NCI-H1092 treated with DMSO at 0.1 percent for 48 hours (cell line): ENCODE measurements around the gene POU4F1.
A peak's percentile ranks its signal among the peaks of the same experiment; 100 is the strongest.
"Not testable (repeated sequence)": the region's sequence is repeated elsewhere in the genome, so short reads cannot be mapped to it uniquely, and the experiment has no call there.

Source experiments
- DNase-seq: peaks from one replicate; lab custom pipeline; 2025; lab: John Stamatoyannopoulos, UW

Gene POU4F1, protein sequence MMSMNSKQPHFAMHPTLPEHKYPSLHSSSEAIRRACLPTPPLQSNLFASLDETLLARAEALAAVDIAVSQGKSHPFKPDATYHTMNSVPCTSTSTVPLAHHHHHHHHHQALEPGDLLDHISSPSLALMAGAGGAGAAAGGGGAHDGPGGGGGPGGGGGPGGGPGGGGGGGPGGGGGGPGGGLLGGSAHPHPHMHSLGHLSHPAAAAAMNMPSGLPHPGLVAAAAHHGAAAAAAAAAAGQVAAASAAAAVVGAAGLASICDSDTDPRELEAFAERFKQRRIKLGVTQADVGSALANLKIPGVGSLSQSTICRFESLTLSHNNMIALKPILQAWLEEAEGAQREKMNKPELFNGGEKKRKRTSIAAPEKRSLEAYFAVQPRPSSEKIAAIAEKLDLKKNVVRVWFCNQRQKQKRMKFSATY

DNA sequence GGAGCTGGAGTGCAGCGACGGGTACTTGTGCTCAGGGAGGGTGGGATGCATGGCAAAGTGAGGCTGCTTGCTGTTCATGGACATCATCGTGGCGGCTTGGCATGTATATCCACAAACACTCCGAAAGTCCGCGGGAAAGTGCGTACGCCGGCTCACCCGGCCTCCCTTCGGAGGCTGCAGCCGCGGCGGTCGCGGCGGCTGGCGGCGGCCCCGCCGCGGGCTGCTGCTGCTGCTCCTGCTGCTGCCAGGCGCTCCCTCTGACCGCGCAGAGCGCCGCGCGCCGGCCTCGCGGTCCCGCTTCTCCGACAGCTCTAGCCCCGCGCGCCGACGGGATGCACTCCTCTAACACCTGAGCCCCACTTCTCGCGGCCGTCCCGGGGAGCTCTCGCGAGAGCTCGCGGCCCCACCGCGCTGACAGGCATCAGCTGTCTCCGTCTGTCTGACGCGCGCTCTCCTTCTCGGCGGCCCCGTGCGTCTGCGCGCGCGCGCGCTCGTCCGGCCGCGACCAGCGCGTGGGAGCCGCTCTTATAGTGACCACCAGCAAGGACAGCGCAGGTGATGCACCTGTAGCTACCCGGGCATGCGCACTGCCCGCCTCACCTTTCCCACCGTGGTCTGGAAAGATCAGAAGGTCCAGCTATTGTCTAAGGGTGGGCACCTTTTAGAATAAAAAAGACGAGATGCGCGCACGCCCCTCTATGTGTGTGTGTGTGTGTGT is at the start of gene POU4F1:
POU4F1 (minus strand) TSS at position 313 of the 718 bp plus-strand sequence; CDS start at position 87, 226 bp downstream.
- peak; percentile 97 for DNase-seq

DNA sequence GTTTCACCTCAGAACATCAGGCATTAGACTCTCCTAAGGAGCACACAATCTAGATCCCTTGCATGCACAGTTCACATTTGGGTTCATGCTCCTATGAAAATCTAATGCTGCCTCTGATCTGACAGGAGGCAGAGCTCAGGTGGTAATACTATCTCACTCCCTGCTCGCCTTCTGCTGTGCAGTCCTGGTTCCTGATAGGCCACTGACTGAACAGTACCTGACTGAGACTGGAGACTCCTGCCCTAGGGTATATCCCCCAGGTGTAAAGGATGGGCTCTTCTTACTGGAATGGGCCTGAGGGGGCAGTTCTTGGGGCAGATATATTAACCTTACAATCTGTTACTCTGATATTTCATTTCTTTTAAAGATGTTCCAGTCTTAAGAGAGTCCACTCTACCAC is 49.3 kb upstream of the POU4F1 start:
- DNase-seq: no peak

DNA sequence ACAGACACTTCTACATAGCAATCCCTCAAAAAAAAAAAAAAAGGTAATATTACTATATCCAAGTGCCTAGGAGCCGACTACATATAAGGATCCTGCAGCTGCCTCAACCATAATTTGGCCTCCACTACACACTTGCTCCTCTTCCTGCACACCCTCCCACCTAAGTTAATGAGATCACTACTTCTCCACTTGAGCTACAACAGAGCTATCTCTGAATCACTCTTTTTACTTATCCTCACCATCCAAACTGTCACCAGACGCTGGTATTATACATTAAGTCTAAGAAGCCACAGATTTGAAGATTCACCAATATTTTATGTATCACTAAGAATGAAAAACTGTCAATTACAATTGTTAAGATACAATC is 47.3 kb upstream of the POU4F1 start:
- DNase-seq: no peak

DNA sequence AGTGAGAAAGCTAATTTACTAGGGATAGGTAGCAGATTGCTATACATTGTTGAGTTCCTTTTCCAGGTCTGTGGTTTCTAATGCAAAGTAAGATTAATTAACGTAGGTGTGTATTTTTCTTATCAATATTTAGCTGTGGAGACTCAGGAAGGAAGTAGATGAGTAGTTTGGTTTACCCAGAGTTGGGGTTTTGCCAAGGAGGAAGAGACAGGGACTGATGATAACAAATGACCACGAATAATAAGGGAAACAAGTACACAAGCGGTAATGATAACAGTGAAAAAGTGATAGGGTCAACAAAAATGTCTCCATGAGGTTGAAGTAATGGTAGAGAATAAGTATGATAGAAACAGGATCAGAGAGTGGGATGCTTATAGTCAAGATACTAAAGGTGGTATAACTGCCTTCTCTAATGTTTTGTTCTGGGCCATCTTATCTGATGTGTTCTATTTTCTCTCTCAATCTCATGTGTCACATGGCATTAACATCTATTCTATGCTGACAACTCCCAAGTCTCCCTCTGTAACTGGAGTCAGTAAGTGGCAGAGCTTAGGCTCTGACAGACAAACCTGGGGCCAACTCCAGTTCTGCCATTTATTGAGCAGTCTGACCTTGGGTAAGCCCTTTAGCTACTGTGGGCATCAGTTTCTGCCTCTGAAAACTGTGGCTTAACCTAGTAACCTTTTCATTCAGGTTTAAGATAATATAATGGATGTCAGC is 46.8 kb upstream of the POU4F1 start:
- DNase-seq: no peak

DNA sequence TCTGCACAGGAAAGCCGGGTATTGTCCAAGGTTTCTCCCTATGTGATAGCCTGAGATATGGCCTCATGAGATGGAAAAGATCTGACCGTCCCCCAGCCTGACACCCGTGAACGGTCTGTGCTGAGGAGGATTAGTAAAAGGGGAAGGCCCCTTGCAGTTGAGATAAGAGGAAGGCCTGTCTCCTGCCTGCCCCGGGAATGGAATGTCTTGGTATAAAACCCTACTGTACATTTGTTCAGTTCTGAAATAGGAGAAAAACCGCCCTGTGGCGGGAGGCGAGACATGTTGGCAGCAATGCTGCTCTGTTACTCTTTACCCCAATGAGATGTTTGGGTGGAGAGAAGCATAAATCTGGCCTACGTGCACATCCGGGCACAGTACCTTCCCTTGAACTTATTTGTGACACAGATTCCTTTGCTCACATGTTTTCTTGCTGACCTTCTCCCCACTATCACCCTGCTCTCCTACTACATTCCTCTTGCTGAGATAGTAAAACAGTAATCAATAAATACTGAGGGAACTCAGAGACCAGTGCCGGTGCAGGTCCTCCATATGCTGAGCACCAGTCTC is 43.8 kb upstream of the POU4F1 start:
- not testable (repeated sequence) for DNase-seq

DNA sequence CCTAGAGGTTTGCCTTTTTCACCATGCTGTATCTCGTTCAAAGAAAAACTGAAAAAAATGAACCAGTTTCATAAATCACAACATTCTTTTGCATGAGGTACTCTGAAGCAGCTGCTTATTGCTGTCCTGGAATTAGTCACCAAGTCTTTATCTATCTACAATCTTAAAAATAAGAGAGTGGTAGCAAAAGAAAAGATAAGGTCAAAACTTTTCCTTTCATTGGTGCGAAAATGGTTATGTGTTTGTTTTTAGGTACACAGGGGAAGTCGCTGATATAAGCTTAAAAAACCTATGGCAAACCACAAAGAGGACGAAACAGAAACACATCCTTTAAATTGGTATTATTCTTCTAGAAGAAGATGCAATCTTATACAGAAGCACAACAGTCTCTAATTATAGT is 34.9 kb upstream of the POU4F1 start:
- no peak for DNase-seq

DNA sequence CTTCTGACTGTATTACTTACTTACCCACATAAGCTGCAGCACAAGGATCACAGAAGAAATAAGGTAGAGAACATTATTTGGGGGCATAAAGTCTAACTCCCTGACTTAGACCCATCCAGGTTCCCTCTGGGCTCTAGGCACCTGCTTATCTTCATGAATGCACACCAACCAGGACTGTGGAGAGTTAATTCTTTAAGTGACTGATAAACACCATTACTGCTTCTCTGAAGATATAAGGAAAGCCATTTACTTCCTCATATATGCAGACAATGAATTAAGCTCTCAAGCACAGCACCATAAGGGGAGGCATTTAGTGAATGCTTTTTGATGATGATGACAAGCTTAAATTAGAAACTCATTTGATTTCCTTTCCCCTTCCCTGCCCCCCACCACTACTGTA is 33.1 kb upstream of the POU4F1 start:
- no peak for DNase-seq

DNA sequence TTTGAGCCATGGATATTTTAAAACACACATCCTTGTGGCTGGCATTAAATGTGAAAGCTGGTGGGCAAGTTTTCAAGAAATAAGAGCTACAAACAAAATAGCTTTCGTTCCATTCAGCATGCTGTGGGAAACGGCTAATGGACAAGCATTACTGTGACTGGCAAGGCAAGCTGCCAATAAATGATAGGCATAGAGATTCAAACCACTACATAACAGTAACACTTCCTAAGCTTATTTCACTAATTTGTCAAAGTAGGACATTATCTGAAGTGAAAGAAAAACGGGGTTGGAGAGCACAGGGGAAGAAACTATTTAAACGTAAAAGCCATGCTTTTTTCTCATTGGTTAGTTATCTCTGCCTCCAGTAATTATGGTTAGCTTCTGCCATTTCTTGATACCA is 29.6 kb upstream of the POU4F1 start:
- no peak for DNase-seq

DNA sequence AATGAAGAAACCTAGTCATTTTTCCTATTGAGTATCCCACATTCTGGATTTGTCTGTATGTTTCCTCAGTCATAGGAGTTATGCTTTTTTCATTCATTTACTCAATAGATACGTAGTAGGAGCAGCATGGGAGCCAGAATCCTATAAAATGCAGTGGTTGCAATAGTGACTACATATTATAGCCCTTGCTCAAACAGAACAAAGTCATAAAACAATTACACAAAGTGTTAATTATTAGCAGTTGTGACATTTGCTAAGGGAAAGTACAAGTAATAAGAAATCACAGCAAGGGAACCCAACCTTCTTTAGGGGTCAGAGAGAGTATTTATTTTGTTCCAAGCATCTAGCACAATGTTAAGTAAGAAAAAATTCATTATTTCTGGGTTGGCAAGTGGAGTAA is 27.7 kb upstream of the POU4F1 start:
- no peak for DNase-seq

DNA sequence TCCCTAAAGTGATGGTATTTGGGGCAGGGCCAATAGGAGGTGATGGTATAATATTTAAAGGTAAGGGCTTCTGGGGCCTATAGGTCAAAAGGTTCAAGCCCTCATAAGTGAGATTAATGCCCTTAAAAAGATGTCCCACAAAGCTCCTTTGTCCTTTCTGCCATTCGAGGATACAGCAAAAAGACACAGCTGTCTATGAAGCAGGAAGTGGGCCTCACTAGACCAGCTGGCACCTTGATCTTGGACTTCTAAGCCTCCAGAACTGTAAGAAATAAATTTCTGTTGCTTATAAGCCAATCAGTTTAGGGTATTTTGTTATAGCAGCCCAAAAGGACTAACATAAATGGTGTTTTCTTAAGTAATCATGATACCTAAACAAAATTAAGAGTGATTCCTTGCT is 27.2 kb upstream of the POU4F1 start:
- DNase-seq: no peak

DNA sequence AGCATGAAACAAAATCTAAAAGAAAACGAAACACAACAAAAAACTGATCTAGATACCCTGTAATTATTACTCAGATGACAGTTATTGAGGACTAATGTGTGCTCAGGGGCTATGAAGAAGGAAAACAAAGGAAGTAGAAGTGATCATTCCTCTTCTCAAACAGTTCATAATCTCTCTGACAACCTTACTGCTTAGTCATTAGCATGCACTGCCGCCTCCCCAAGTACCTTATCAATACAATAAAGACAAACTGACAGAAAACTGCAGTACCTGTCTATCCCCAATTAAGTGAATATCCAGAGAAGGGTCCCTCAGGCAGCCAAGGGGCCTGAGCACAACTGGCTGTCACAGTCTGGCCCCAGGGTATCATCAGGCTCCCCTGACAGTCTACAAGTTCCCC is 22.0 kb upstream of the POU4F1 start:
- DNase-seq: no peak

DNA sequence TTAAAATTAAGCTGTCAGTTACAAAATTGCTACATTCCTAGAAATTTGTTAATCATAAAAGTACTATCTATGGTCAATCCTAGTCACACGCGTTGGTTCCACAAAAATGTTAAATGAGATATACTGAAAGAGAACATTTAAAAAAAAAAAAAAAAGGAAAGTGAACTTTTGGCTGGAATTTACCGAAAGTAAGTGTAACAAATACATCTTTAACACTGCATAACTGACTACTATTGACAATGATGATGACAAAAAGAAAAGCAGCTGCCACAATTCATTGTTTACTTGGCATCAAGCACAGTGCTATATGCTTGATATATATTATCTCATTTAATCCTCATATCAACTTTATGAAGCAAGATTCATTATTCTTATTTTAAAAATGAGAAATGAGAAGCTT is 19.8 kb upstream of the POU4F1 start:
- no peak for DNase-seq

DNA sequence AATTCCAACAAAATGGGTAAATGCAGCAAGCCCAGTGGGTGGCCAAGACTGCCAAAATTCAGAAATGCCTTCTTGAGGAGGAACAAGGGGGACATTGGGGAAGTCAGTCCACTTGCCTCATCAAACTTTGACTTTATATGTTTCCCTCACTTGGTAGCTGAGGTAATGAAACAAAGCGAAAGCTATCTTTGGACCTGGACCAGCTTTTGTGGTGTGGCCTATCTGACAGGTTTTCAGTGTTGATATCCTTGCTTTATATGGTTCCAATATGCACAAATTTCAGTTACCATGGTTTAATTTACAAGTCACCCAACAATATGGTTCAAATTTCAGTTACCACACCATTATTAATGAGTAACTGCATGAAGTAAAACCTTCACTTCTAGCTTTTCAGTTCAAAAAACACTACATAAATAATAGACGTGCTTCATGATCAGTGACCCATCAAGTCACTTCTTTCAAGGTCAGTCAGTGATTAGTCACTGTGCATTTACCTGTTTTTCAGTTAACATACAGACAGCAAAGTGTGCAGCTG is 17.7 kb upstream of the POU4F1 start:
- no peak for DNase-seq

DNA sequence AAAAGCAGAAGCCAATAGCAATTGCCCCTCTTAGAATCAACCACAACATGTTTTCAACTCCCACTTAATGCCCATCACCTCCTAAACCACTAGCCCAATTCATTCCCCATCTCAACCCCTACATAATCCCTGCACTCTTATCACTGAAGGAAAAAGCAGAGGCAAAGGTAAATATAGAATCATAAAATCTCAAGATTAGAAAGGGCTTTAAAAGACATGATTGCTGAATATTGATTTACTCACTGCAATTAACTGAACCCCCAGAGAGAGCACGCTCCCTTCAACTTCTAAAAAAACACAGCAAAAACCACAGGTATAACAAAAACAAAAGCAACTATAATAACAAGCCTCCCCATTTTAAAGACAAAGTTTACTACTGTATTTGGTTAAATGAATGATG is 15.1 kb upstream of the POU4F1 start:
- DNase-seq: no peak

DNA sequence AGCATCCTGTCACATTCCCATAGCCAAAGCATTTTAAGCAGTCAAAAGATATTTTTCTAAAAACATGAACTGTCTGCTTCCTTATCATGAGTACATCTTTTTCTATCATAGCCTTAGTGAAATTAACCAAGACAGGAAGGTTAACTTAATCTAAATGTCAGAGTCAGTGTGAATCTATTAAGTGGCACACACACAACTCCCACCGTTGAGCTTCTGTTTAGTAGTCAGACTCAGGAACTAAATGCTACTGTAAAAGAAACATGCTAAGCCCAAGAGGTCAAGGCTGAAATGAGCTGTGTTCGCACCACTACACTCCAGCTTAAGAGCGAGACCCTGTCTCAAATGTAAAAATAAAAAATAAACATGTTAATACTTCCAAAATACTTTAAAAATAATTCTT is 7.7 kb upstream of the POU4F1 start:
- DNase-seq: no peak

DNA sequence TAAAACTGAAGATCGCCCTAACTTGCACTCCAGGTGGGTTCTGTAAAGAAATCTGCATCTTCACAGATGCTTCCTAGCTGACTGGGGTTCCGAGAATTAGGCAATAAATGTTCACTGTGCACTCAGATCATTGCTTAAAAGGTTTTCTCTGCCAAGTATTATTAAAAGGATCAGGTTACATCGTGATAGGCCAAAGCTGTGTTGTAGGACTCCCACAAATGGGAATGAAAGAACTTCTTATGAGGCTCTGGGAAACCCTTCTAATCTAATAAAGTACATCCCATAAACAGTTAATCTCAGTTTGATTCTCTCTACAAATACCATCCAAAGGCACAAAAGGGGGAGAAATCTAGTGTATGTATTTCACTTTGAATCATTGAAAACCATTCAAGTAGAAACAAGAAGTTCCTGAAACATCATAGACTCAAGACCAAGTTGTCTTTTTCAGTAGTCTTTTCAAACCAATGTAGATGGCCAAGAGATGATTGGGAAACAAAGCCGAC is 7.1 kb upstream of the POU4F1 start:
- peak; percentile 58 for DNase-seq

DNA sequence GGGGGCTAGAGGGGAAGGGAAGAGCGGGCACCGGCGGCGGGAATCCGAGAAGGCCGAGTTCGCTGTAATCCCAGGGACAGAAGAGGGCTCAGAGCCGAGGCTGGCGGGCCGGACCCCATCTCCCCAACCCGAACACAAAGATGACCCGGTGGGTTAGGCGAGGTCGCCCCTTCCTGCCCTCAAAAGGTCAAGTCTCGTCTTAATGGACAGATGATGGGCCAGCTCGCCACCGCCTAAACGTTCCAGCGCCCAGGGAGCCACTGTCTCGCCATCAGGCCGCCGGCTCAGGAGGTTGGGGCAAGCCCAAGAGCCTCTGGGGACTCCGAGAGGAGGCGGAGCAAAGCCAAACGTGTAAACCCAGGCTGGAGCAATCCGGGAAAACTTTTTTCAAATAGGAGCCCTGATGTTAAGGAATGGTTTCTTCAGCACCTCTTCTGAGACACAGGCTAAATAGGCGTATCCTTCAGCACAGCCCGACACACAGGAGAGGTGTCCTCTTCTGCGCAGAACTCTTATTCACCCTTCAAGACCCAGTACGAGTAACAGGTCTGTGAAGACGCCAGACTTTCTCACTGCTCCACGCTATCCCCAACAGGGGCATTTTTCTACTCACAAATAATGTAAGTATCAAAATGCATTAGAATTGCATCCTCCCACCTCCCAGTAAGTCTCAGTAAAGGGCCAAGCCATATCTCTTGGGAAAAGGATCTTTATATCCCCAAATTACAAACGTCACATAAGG is 6.3 kb upstream of the POU4F1 start:
- DNase-seq: no peak

DNA sequence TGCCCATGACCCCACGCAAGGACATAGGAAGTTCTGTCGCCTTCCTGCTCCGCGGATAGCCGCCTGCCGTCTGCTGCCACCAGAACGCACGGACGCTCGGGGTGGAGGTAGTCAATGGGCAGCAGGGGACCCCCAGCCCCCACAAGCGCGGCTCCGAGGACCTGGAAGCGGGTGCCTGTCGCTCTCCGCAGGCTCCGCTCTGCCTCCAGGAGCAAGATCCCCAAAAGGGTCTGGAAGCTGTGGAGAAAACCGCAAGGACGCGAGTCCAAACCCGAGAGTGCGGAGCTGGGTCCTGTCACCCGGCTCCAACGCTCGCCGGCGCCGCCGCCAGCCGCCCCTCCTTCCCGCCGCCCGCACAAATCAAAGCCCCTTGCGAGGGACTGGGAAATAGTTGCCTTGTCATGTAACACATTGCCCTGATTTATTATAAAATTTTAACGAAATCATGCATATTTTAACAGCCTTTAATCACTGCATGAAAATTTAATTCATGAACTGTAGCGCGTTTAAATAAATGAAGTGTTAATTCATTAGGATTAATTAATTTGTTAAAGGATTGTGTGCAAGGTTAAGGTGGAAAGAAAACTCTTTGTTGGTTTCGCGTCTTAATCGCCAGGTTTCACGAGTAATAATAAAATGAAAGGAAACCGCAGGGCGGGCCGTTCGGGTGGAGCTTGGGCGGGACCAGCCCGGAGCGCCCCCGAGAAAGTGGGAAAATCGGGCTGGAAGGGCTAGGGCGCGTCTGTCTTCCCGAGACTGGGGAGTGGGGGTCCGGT is 5.5 kb upstream of the POU4F1 start:
- DNase-seq: peak; percentile 45

DNA sequence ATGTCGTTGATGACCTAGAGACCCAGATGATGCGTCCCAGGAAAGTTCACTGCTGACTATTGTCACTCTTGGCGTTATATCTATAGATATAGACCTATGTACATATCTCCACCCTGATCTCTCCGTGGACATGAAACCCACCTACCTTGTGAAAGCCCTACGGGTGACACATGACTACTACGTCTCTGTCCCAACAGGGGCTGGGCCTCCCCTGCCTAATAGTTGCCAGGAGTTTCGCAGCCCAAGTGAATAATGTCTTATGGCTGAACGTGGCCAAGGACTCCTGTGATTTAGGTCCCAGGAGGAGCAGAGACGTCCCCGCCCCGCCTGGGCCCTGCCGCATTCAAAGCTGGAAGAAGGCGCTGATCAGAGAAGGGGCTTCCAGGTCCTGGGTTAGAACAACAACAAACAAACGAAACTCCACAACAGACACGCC is 4.9 kb upstream of the POU4F1 start:
- DNase-seq: no peak

DNA sequence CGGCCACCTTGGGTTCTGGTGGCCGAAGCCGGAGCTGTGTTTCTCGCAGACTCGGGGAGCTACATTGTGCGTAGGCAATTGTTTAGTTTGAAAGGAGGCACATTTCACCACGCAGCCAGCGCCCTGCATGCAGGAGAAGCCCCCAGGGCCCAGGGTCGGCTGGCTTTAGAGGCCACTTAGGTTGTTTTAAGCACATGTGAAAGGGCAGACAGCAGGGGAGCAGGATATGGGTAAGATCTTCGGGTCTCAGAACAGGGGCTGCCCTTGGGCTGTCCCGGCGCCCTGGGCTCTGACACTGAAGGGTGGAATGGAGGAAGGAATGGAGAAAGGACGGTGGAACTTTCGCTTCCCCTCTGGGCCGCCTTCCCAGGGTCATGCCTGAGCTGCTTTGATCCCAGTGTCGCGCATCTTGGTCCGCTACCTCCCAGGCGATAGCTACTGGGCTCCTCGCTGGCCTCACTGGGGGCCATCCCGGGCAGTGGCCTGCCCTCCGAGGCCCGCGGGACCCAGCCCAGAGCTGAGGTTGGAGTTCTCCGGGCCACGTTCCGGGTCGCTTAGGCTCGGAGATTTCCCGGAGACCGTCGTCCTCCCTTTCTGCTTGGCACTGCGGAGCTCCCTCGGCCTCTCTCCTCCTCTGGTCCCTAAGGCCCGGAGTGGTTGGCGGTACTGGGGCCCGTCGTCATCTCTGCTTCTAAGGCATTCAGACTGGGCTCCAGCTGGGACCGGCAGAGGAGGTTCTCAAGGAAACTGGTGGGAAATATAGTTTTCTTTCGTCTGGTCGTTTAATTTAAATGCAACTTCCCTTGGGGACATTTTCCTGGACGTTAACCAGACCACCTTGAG is 4.3 kb upstream of the POU4F1 start:
- DNase-seq: no peak
